Kidney (tissue), 14 donors: ENCODE measurements around the gene FKBP1C. TPM values are rescaled to one million over a fixed set of nuclear protein-coding genes. Genes with fewer than 3 reads are reported as not detected.

Source experiments
- DNase-seq, 5 donors: peaks; one replicate each; pipeline ENCODE4 v3.0.0-alpha.2; 2013 to 2020
- FAIRE-seq: peaks from 2 replicates; lab custom pipeline; 2012; peaks lifted over from hg19 to GRCh38; lab: Jason Lieb, UNC
- H3K27ac ChIP-seq, 2 donors: one replicate each; pipeline ENCODE4 v1.7.0; 2013; ENCODE audit warnings: low read depth in 2 of 2, low read length in 2 of 2, inconsistent platforms in 1 of 2
- H3K27me3 ChIP-seq: one replicate; pipeline ENCODE4 v1.7.1; 2013; ENCODE audit warnings: low read length, inconsistent platforms; ENCODE audit not compliant: control insufficient read depth, insufficient read depth
- H3K36me3 ChIP-seq, 3 donors: one replicate each; pipeline versions ENCODE4 v1.7.0 to v1.7.1; 2013; ENCODE audit warnings: low read length in 3 of 3, control low read depth in 1 of 3, inconsistent platforms in 1 of 3; ENCODE audit not compliant: insufficient read depth in 3 of 3, control insufficient read depth in 2 of 3
- H3K4me1 ChIP-seq, 3 donors: one replicate each; pipeline versions ENCODE4 v1.7.0 to v1.7.1; 2013; ENCODE audit warnings: low read length in 3 of 3, inconsistent platforms in 1 of 3, low read depth in 1 of 3; ENCODE audit not compliant: control insufficient read depth in 2 of 3, insufficient read depth in 2 of 3
- H3K4me3 ChIP-seq, 3 donors: one replicate each; pipeline versions ENCODE4 v1.7.0 to v1.8.1; 2013; ENCODE audit warnings: low read length in 3 of 3, control low read depth in 1 of 3, inconsistent platforms in 1 of 3
- H3K9ac ChIP-seq, 3 donors: one replicate each; pipeline versions ENCODE4 v1.7.0 to v1.7.1; 2013; ENCODE audit warnings: low read length in 3 of 3, control low read depth in 1 of 3, inconsistent platforms in 1 of 3
- H3K9me3 ChIP-seq, 3 donors: one replicate each; pipeline versions ENCODE4 v1.7.0 to v1.7.1; 2013; ENCODE audit warnings: low read length in 3 of 3, control low read depth in 1 of 3, inconsistent platforms in 1 of 3; ENCODE audit not compliant: control insufficient read depth in 2 of 3, insufficient read depth in 1 of 3
- CTCF ChIP-seq: IDR thresholded peaks from 3 replicates; pipeline ENCODE4 v1.5.1; 2012; ENCODE audit warnings: mild to moderate bottlenecking, moderate library complexity, borderline replicate concordance; ENCODE audit not compliant: insufficient read depth; ENCODE audit errors: extremely low read depth
- intact Hi-C: fragments of 100-400 bp; cut with DNase I; formaldehyde crosslinking; loops from one replicate; pipeline ENCODE4 v1.11.1; 2022
- polyA plus RNA-seq: library from polyadenylated mRNA; stranded (reverse); fragments of 350-450 nt; fragmentation: Illumina TruSeq; extraction: RNeasy Lipid Tissue Mini Kit (QIAGEN cat#74804); gene quantifications from one replicate; pipeline ENCODE4 v1.2.3, GENCODE V29; 2014; ENCODE audit warnings: low read depth, low replicate concordance; ENCODE audit not compliant: insufficient read depth
- total RNA-seq: library from RNA; stranded (reverse); fragmentation: NEBNext Ultra II Directional; extraction: Animal tissue kit (Norgen Biotek cat#: 25700); gene quantifications from one replicate; pipeline ENCODE4 v1.2.1, GENCODE V29; 2021
- donor health status: control.
- donor health status: control.
- donor health status: control.
- donor health status: control.
- donor health status: control.
- donor health status: DM: yes; HTN: yes; CAD: no.
- donor health status: Normal renal cell carcinoma (clear cell type).

Gene FKBP1C
- total and polyA plus RNA-seq, 2 donors from 2014 or later = 0.25 to 1.6 TPM

GRCh38 chr6:63249875-63250482 lies 38.7 kb downstream of the FKBP1C start:
- Histone ChIP-seq H3K4me1 (no peaks in the 10 kb centered on the region), H3K9ac (no peak overlapping the region), H3K27me3 (no peaks in the 10 kb centered on the region), H3K4me3 (no peak overlapping the region), H3K9me3 (no peaks in the 10 kb centered on the region), H3K27ac (no peak overlapping the region), H3K36me3 (no peaks in the 10 kb centered on the region)
- FAIRE-seq = no peak
- TF ChIP-seq CTCF = no peak
- intact Hi-C loops = no loop called here
- no peak for DNase-seq

GRCh38 chr6:63259153-63259552 lies 47.9 kb downstream of the FKBP1C start:
- Histone ChIP-seq H3K9ac (no peak overlapping the region), H3K4me1 (no peaks in the 10 kb centered on the region), H3K27ac (no peak overlapping the region), H3K27me3 (no peaks in the 10 kb centered on the region), H3K36me3 (no peaks in the 10 kb centered on the region), H3K9me3 (no peaks in the 10 kb centered on the region), H3K4me3 (no peak overlapping the region)
- FAIRE-seq (no peak), DNase-seq (no peak)
- TF ChIP-seq CTCF = no peak
- intact Hi-C loops = no loop called here

GRCh38 chr6:63261820-63262219 lies 50.6 kb downstream of the FKBP1C start:
- FAIRE-seq (no peak), DNase-seq (no peak)
- Histone ChIP-seq H3K4me1 (no peaks in the 10 kb centered on the region), H3K9me3 (no peaks in the 10 kb centered on the region), H3K4me3 (no peak overlapping the region), H3K27ac (no peak overlapping the region), H3K9ac (no peak overlapping the region), H3K27me3 (no peaks in the 10 kb centered on the region), H3K36me3 (no peaks in the 10 kb centered on the region)
- TF ChIP-seq CTCF = no peak
- intact Hi-C loops = no loop called here

Other genes starting within 250 kb of the FKBP1C start
- gene LGSN, start 108.5 kb downstream of the FKBP1C start, total RNA-seq = 0.19 TPM
- gene LGSN, start 108.5 kb downstream of the FKBP1C start, polyA plus RNA-seq = 0.26 TPM